CD4-positive, alpha-beta memory T cell (primary cell): ENCODE data around the gene HOMER2. TPM values are rescaled to one million over a fixed set of nuclear protein-coding genes. Genes with fewer than 3 reads are reported as not detected.
"Not testable (repeated sequence)": the region's sequence is repeated elsewhere in the genome, so short reads cannot be mapped to it uniquely, and the experiment has no call there.

Experiments
- CTCF ChIA-PET: fragments of 350-600 bp; sonication (Branson Sonifier 250); formaldehyde crosslinking; loops from one replicate; lab custom pipeline; 2021; ENCODE audit warnings: inconsistent platforms; ENCODE audit not compliant: partially characterized antibody; lab: Charles Lee
- POLR2A ChIA-PET: fragments of 350-600 bp; sonication (Branson Sonifier 250); formaldehyde crosslinking; loops from one replicate; lab custom pipeline; 2021; ENCODE audit not compliant: partially characterized antibody; lab: Charles Lee
- DNase-seq, 5 donors: peaks; one replicate each; pipeline versions ENCODE4 v3.0.0 to v3.0.0-alpha.2; 2020 to 2022; ENCODE audit warnings: mixed read lengths in 1 of 5
- H3K27ac ChIP-seq: one replicate; pipeline ENCODE4 v1.7.0; 2013; ENCODE audit warnings: low read depth, low read length
- H3K27me3 ChIP-seq: 2 replicates; pipeline ENCODE4 v1.7.0; 2013; ENCODE audit warnings: mild to moderate bottlenecking, low read length, moderate library complexity; ENCODE audit not compliant: insufficient read depth
- H3K36me3 ChIP-seq: 2 replicates; pipeline ENCODE4 v1.7.0; 2013; ENCODE audit warnings: mild to moderate bottlenecking, low read length, moderate library complexity; ENCODE audit not compliant: insufficient read depth
- H3K4me1 ChIP-seq: 2 replicates; pipeline ENCODE4 v1.7.0; 2013; ENCODE audit warnings: mild to moderate bottlenecking, low read length, moderate library complexity; ENCODE audit not compliant: insufficient read depth
- H3K4me3 ChIP-seq, 2 donors: one replicate each; pipeline ENCODE4 v1.7.0; 2013; ENCODE audit warnings: low read length in 2 of 2, mild to moderate bottlenecking in 1 of 2
- H3K9me3 ChIP-seq, 2 donors: one replicate each; pipeline ENCODE4 v1.7.0; 2013; ENCODE audit warnings: low read length in 2 of 2, control low read depth in 1 of 2; ENCODE audit not compliant: control insufficient read depth in 1 of 2
- H3K27ac Mint-ChIP-seq, 7 donors: one replicate each; pipeline ENCODE4 v1.8.0; 2020 to 2021; ENCODE audit warnings: mixed read lengths in 7 of 7, mild to moderate bottlenecking in 6 of 7, inconsistent platforms in 3 of 7, moderate library complexity in 3 of 7
- H3K27me3 Mint-ChIP-seq, 2 donors: one replicate each; pipeline ENCODE4 v1.8.0; 2020 to 2021; ENCODE audit warnings: mixed read lengths in 2 of 2
- H3K36me3 Mint-ChIP-seq, 2 donors: one replicate each; pipeline ENCODE4 v1.8.0; 2020 to 2021; ENCODE audit warnings: mixed read lengths in 2 of 2, inconsistent platforms in 1 of 2, mild to moderate bottlenecking in 1 of 2
- H3K4me1 Mint-ChIP-seq, 4 donors: one replicate each; pipeline ENCODE4 v1.8.0; 2020 to 2021; ENCODE audit warnings: mixed read lengths in 4 of 4, mild to moderate bottlenecking in 1 of 4
- H3K4me3 Mint-ChIP-seq, 8 donors: one replicate each; pipeline ENCODE4 v1.8.0; 2020 to 2021; ENCODE audit warnings: mixed read lengths in 8 of 8, mild to moderate bottlenecking in 7 of 8, moderate library complexity in 6 of 8, inconsistent platforms in 3 of 8
- H3K9me3 Mint-ChIP-seq, 8 donors: one replicate each; pipeline ENCODE4 v1.8.0; 2020 to 2021; ENCODE audit warnings: mixed read lengths in 8 of 8, mild to moderate bottlenecking in 5 of 8, inconsistent platforms in 3 of 8, moderate library complexity in 1 of 8
- intact Hi-C: fragments of 100-400 bp; cut with micrococcal nuclease; formaldehyde crosslinking; loops from one replicate; pipeline ENCODE4 v1.15.1; 2023
- polyA plus RNA-seq, 2 donors: library from polyadenylated mRNA; unstranded; fragments of 300-500 nt; fragmentation: Illumina TruSeq; gene quantifications; one replicate each; pipeline ENCODE4 v1.2.3, GENCODE V29; 2021
- total RNA-seq, 2 experiments: library from RNA; stranded (reverse); gene quantifications; one replicate each; pipeline ENCODE4 v1.2.3, GENCODE V29; 2021

HOMER2 gene
- total and polyA plus RNA-seq, 4 experiments from 2014 or later = 1.5 to 6.5 (median 6.1) TPM; not detected in 1

DNA sequence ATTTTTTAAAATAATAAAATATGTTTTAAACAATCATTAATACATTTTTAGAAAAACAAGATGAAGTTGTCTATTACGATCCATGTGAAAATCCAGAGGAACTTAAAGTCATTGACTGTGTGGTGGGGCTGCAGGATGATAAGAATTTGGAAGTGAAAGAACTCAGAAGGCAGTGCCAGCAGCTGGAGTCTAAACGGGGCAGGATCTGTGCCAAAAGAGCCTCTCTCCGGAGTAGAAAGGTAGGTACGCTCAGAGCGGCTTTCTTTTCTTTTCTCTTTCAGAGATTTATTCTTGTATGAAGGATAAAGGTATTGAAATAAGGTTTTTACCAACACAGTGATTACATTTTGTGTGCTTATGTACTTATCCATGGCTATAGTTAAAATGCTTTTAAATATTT lies 129.5 kb downstream of the HOMER2 start:
- no peak for DNase-seq
- Mint-ChIP-seq H3K27ac (no peak overlapping the region), H3K27me3 (no peaks in the 10 kb centered on the region), H3K4me3 (no peak overlapping the region), H3K36me3 (peaks cover 53 to 69% of the 10 kb centered on the region in 2 donors), H3K9me3 (no peaks in the 10 kb centered on the region), H3K4me1 (peaks cover 0 to 9% (median 4%) of the 10 kb centered on the region in 4 donors)
- peaks cover 58% of the 10 kb centered on the region for H3K36me3 ChIP-seq
- intact Hi-C loops = no loop called here
- CTCF ChIA-PET = no interaction called here
- no peaks in the 10 kb centered on the region for H3K9me3 ChIP-seq
- no peak overlapping the region for H3K4me3 ChIP-seq
- no peak overlapping the region for H3K27ac ChIP-seq
- H3K27me3 ChIP-seq = no peaks in the 10 kb centered on the region
- POLR2A ChIA-PET = no interaction called here
- no peaks in the 10 kb centered on the region for H3K4me1 ChIP-seq

DNA sequence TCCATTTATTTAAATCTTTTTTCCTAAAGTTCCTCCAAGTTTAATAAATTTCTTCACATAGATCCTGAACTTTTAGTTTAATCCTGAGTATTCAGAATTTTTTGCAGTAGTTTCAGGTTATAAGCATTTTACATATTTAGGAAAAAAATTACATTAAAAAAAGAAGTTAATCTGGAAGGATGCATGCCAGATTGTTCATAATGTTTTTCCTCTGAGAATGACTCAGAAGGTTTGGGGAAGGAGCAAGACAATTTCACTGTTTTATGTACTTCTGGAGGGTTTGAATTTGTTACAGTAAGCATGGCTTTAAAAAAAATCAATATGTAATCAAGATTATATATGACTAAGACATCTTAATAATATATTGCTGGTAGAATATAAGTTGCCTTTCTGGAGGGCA lies 130.7 kb downstream of the HOMER2 start:
- peaks cover 4 to 14% (median 6%) of the 10 kb centered on the region in 4 donors for H3K4me1 Mint-ChIP-seq
- H3K4me3 Mint-ChIP-seq, H3K9me3 Mint-ChIP-seq, DNase-seq, CTCF ChIA-PET, intact Hi-C loops, H3K27me3 Mint-ChIP-seq, H3K4me1 ChIP-seq, H3K4me3 ChIP-seq, H3K9me3 ChIP-seq, POLR2A ChIA-PET, H3K27ac Mint-ChIP-seq, H3K27ac ChIP-seq, H3K27me3 ChIP-seq: not testable (repeated sequence)
- H3K36me3 Mint-ChIP-seq = peaks cover 53 to 68% of the 10 kb centered on the region in 2 donors
- peaks cover 53% of the 10 kb centered on the region for H3K36me3 ChIP-seq

DNA sequence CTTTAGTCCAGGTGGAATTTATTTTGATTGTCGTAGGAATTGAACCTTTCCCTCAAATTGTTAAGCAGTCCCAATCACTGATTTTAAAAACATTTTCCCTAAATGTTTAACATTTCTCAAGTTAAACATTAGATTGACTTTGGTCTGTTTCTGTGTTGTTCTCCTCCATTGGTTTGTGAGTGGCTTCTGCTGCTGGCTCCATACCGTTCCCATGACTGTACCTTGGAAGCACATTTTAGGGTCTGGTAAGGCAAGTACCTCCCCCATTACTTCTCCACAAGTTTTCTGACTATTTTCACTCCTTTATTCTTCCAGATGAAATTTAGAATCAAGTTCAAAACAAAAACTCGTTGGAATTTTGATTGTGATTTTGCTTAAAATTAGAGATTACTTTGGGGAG lies 131.1 kb downstream of the HOMER2 start:
- CTCF ChIA-PET, DNase-seq, intact Hi-C loops, H3K4me3 ChIP-seq, H3K27me3 ChIP-seq, H3K9me3 Mint-ChIP-seq, H3K4me3 Mint-ChIP-seq, H3K27me3 Mint-ChIP-seq, H3K27ac ChIP-seq, POLR2A ChIA-PET, H3K4me1 ChIP-seq, H3K9me3 ChIP-seq: not testable (repeated sequence)
- Mint-ChIP-seq H3K4me1 (peaks cover 7 to 19% (median 8%) of the 10 kb centered on the region in 4 donors), H3K27ac (peak overlapping the region in 1 of 7 donors; percentile 24), H3K36me3 (peaks cover 53 to 68% of the 10 kb centered on the region in 2 donors)
- H3K36me3 ChIP-seq = peaks cover 53% of the 10 kb centered on the region

DNA sequence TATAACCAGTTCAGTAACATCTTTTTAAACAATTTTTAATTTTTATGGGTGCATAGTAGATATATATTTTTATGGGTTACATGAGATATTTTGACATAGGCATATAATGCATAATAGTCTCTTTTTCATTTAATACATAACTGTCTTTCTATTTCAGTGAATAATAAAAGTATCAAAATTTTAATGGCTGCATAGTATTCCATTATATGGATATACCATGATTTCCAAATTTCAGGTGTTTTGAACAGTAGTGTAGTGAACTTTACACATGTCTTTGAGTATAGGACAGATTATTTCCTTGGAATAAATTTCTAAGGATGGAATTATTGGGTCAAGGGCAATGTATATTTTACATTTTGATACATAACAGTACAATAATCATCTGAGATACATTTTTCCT lies 132.4 kb downstream of the HOMER2 start:
- H3K9me3 Mint-ChIP-seq = no peaks in the 10 kb centered on the region
- Histone ChIP-seq H3K36me3 (peaks cover 54% of the 10 kb centered on the region), H3K9me3 (no peaks in the 10 kb centered on the region), H3K4me1 (peaks cover 12% of the 10 kb centered on the region), H3K27ac (no peak overlapping the region), H3K27me3 (no peaks in the 10 kb centered on the region), H3K4me3 (no peak overlapping the region)
- CTCF ChIA-PET = no interaction called here
- H3K4me1 Mint-ChIP-seq = peaks cover 10 to 29% (median 15%) of the 10 kb centered on the region in 4 donors
- H3K36me3 Mint-ChIP-seq = peaks cover 52 to 67% of the 10 kb centered on the region in 2 donors
- DNase-seq = no peak
- intact Hi-C loops = no loop called here
- POLR2A ChIA-PET = no interaction called here
- no peaks in the 10 kb centered on the region for H3K27me3 Mint-ChIP-seq
- no peak overlapping the region for H3K27ac Mint-ChIP-seq
- H3K4me3 Mint-ChIP-seq = no peak overlapping the region

DNA sequence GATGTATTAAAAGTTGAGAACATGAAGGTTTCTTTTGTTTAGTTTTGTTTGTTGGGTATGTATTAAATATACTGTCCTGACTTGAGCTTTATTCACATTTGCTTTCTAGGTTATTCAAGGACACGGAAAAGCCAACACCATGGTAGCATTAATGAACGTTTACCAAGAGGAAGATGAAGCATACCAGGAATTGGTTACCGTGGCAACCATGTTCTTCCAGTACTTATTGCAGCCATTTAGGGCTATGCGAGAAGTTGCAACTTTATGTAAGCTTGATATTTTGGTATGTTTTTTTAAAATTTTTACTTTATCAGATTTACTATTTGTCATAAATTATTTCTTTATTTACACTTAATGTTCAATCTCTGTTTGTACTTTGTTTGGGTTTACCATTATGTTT lies 139.5 kb downstream of the HOMER2 start:
- Mint-ChIP-seq H3K36me3 (peaks cover 33 to 55% of the 10 kb centered on the region in 2 donors), H3K27me3 (no peaks in the 10 kb centered on the region), H3K4me1 (peaks cover 25 to 63% (median 41%) of the 10 kb centered on the region in 4 donors), H3K27ac (peak overlapping the region; percentile 90 to 100 (median 97)), H3K4me3 (peak overlapping the region in 3 of 8 donors; percentile 71 to 86 (median 75)), H3K9me3 (no peaks in the 10 kb centered on the region)
- no peaks in the 10 kb centered on the region for H3K27me3 ChIP-seq
- peaks cover 46% of the 10 kb centered on the region for H3K4me1 ChIP-seq
- ChIA-PET CTCF (interaction anchor here (0.7 to 1.9 kb wide), 4 partner anchors 17 to 132 kb away, joined by 3 to 6 read pairs (median 4); no protein-coding TSS in a partner anchor), POLR2A (interaction anchor here (0.6 to 1.4 kb wide), 6 partner anchors 12 to 174 kb away, joined by 3 to 7 read pairs (median 4); no protein-coding TSS in a partner anchor)
- H3K4me3 ChIP-seq = no peak overlapping the region
- no peaks in the 10 kb centered on the region for H3K9me3 ChIP-seq
- intact Hi-C loops = loop anchor here (10.0 kb wide), 1 partner anchor 252 kb away; the partner anchor contains the start of gene BTBD1
- H3K36me3 ChIP-seq = peaks cover 32% of the 10 kb centered on the region
- DNase-seq = no peak
- H3K27ac ChIP-seq = peak overlapping the region; percentile 99

DNA sequence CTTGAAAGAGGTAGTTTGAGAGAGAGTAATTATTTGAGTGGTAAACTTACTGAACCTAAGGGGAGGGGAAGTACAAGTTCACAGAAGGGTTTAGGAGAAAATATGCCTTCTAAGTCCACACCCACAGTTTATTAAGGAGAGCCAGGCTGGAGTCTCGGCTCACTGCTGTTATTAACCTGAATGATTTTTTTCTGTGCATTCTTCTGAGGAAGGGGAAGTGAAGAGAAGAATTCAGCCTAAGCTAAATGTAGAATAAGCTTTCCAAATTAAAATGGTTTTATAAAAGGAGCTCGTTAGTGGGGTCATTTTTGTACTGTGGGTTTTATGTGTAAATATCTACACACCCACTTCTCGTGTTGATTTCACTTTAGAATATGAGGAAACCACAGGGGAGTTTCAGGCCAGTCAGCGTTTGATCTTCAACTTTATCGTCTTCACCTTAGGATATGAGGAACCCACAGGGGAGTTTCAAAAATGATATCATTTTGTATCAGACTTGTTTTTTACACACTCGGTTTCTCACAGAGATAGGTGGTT lies 141.6 kb downstream of the HOMER2 start:
- peak overlapping the region; percentile 99 for H3K27ac ChIP-seq
- Mint-ChIP-seq H3K4me1 (peaks cover 21 to 52% (median 35%) of the 10 kb centered on the region in 4 donors), H3K36me3 (peaks cover 22 to 39% of the 10 kb centered on the region in 2 donors), H3K27me3 (no peaks in the 10 kb centered on the region), H3K9me3 (no peaks in the 10 kb centered on the region), H3K27ac (peak overlapping the region; percentile 95 to 100 (median 97)), H3K4me3 (peak overlapping the region; percentile 88 to 100 (median 96))
- H3K36me3 ChIP-seq = peaks cover 16% of the 10 kb centered on the region
- no peaks in the 10 kb centered on the region for H3K27me3 ChIP-seq
- ChIA-PET CTCF (interaction anchor here (1.0 to 1.9 kb wide), 4 partner anchors 60 to 271 kb away, joined by 3 to 6 read pairs (median 4); partner anchors contain the start of gene RPS17), POLR2A (interaction anchor here (0.8 to 4.7 kb wide), 12 partner anchors 13 to 271 kb away, joined by 3 to 40 read pairs (median 6); partner anchors contain the start of genes C15orf40, CPEB1, RAMAC and RPS17)
- H3K9me3 ChIP-seq = no peaks in the 10 kb centered on the region
- peaks cover 41% of the 10 kb centered on the region for H3K4me1 ChIP-seq
- DNase-seq = peak; percentile 76 to 89 (median 80)
- peak overlapping the region; percentile 89 to 94 for H3K4me3 ChIP-seq
- intact Hi-C loops = loop anchor here (2.0 to 10.0 kb wide), 2 partner anchors 200 to 254 kb away; partner anchors contain the start of genes BTBD1 and C15orf40
